Measurements from ENCODE around the gene CTSH.
A peak's percentile ranks its signal among the peaks of the same experiment; 100 is the strongest.
"Not testable (repeated sequence)": the region's sequence is repeated elsewhere in the genome, so short reads cannot be mapped to it uniquely, and the experiment has no call there.

The CTSH gene

GRCh38 chr15:78921940-78922339 is 22.9 kb downstream of the CTSH start:
- no peak for DNase-seq (ENCODE audit: low spot score)

GRCh38 chr15:78921517-78921916 is 23.3 kb downstream of the CTSH start:
- no peak for DNase-seq (ENCODE audit: low spot score)

DNA sequence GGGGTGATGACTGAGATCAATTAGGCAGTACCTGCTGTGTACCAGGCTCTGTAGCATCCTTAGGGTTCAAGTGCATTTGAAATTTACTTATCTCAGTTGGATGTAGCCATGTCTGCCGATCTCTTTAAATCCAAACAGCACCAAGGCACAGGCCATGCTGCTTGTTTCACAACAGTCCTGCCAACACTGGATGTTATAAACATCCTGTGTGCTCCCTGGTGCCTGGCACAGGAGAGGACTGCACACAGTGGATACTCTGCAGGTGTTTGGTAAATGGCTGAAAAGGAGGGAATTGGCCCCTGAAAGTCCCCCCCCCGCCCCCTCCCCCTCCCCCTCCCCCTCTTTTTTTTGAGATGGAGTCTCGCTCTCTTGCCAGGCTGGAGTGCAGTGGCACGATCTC is 27.0 kb downstream of the CTSH start:
- no peak for DNase-seq (ENCODE audit: low spot score)

DNA sequence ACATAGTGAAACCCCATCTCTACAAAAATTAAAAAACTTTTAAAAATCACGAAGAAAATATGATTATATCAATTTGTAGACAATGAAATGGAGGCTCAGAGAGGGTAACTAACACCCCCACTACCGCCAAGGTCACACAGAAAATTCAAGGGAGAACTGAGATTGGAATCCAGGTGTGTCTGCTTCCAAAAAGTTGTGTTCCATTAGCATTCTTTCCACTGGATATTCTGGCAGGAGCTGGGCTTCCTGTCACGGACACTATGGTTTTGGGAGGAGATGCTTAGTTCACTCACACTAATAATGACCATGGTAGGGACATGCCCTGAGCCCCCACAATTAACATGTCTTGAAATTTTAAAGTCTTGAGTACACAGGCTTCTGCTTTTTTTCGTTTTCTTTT is 28.8 kb downstream of the CTSH start:
- DNase-seq (ENCODE audit: low spot score), result no peak

GRCh38 chr15:78915341-78916087 is 29.3 kb downstream of the CTSH start:
- peak; percentile 47 for DNase-seq (ENCODE audit: low spot score)

- no peak for DNase-seq (ENCODE audit: low spot score)
Measured at GRCh38 chr15:78914027-78914764, 30.6 kb downstream of the CTSH start.

DNA sequence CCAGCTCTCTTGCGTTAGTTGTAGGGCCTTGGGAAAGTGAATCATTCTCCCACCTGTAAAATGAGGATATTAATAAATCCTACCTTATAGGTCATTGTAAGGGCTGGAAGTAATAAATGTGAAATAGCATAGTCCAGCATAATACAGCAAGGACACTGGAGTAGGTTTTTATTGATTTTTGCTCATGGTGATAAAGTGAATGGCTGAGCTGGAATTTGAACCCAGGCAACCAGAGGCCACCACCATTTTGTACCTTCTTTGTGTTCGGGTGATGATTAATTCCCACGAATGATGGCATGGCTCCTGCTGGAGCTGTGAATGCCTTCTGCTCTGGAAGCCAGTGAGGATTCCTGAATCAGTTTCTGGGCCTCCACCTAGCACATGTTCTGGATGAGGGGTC is 31.8 kb downstream of the CTSH start:
- no peak for DNase-seq (ENCODE audit: low spot score)

DNA sequence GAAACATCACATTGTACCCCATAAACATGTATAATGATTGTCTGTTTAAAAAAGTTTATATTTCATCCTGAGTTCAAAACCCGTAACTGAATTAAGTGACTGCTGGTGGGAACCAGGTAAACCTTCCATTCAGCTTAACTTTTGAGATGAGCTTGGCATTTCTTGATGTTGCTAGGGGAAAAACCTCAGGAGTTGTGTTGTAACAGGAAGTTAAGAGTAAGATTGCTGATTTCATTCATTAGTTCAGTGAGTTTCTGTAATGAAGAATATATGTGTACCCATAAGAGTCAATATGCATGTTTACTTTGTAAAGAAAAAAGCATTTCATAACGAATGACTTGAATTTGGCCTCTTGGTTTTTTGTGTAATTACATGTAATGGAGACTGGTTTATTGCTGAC is 32.5 kb downstream of the CTSH start:
- no peak for DNase-seq (ENCODE audit: low spot score)

GRCh38 chr15:78910271-78910670 is 34.6 kb downstream of the CTSH start:
- DNase-seq (ENCODE audit: low spot score), result no peak

DNA sequence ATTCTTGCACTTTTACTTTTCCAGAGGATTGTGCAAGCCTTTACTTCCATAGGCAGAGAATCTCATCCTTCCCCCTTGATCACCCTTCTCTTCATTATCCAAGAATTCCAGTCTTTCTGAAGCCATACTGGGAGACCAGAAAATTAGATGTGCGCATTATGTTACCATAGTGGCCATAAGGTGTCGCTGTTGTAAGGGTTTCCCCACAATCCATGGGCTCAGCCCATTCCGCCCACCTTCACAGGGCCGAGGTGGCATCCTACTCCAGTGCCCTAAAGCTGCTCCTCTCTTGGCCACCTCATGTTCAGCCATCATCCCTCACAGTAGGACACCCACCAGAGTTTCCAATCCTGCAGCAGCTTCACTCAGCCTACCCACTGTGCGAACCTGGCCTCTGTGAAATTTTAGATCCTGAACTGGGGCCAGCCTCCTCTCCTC is 35.0 kb downstream of the CTSH start:
- DNase-seq (ENCODE audit: low spot score), result peak; percentile 61

DNA sequence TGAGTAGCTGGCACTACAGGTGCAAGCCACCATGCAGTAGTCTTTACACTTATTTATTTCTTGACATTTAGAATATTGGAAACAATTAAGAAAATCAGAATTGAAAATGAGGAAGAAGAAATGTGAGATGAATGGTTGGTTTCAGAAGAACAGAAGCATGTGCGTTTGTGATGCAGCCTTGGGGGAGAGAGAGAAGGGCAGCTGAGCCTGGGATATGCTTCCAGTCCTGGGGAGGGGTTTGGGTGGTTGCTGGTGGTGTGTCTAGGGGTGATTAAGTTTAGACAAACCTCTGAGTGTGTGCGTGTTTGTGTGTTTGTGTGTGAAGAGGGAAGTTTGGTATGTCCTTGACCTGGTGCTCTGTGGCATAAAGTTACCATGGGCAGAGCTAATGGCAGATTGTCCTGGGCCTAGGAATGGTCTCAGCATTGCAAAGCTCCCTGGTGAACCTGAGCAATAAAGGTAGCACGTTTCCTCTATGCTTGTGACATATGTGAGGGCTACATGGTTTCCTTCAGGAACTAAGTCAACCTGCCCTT is 35.6 kb downstream of the CTSH start:
- DNase-seq (ENCODE audit: low spot score), result no peak

DNA sequence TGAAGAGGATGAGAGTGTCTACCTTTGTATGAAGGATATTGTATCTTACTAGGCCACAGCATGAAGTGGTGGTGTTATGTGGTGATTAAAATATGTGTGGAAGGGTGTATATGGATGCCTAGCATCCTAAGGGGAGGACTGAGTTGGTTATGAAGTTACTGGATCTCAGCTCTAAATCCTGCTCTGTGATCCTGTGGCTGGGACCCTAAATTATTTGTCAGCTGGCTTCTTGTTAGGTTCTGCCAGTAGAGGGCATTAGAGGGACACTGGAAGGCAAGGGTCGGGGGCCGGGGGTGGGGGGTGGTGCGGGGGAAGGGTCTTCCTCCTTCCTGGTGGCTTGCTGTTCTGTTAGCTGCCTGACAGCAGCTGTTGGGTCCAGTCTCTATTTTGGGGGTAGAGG is 37.3 kb downstream of the CTSH start:
- no peak for DNase-seq (ENCODE audit: low spot score)

GRCh38 chr15:78906316-78906620 is 38.6 kb downstream of the CTSH start:
- DNase-seq (ENCODE audit: low spot score), result peak; percentile 72

DNA sequence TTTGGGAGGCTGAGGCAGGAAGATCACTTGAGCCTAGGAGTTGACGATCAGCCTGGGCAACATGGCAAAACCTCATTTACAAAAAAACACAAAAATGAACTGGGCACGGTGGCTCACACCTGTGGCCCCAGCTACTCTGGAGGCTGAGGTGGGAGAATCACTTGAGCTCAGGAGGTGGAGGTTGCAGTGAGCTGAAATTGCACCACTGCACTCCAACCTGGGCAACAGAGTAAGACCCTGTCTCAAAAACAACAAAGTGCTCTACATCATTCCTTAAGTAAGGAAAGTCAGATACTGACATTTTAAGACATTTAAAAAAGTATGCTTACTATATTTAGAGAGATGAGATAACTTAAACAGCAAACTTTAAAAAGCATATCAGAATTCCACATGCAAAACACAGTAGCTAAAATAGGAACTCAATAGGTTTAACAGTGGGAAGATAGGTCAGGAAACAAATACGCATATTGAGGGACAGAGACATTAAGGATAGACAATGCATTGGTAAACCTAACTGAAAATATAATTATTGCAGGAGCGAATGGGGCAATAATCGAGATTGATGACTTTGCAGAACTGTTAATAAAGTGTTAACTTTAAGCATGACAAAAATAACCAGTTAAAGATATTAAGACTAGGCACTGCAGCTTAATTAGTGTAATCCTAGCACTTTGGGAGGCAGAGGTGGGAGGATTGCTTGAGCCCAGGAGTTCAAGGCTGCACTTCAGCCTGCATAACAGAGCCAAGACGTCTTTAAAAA is 40.1 kb downstream of the CTSH start:
- no peak for DNase-seq (ENCODE audit: low spot score)

DNA sequence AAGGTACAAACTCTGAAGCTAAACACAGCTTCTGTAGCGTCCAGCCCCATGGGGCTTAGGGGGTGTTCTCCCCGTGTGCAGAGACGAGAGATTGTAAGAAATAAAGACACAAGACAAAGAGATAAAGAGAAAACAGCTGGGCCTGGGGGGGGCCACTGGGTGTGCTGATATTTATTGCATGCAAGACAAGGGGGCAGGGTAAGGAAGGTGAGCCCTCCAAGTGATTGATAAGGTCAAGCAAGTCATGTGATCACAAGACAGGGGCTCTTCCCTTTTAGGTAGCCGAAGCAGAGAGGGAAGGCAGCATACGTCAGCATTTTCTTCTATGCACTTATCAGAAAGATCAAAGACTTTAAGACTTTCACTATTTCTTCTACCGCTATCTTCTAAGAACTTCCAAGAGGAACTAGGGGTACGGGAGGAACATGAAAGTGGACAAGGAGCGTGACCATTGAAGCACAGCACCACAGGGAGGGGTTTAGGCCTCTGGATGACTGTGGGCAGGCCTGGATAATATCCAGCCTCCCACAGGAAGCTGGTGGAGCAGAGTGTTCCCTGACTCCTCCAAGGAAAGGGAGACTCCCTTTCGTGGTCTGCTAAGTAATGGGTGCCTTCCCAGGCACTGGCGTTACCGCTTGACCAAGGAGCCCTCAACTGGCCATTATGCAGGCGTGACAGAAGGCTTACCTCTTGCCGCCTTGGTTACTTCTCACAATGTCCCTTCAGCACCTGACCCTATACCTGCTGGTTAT is 42.4 kb downstream of the CTSH start:
- not testable (repeated sequence) for DNase-seq (ENCODE audit: low spot score)

DNA sequence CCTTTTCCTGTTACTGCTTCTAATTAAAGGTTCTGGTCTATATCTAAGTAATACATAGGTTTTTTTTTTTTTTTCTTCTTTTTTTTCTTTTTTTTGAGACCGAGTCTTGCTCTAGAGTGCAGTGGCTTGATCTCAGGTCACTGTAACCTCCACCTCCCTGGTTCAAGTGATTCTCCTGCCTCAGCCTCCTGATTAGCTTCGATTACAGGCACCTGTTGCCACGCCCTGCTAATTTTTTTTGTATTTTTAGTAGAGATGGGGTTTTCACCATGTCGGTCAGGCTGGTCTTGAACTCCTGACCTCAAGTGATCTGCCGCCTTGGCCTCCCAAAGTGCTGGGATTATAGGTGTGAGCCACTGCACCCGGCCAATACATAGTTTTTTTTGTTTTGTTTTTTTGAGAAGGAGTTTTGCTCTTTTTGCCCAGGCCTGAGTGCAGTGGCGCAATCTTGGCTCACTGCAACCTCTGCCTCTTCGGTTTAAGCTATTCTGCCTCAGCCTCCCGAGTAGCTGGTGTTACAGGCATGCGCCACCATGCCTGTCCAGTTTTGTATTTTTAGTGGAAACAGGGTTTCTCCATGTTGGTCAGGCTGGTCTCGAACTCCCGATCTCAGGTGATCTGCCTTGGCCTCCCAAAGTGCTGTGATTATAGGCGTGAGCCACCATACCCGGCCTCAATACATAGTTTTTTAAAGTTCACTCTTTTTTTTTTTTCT is 43.9 kb downstream of the CTSH start:
- DNase-seq (ENCODE audit: low spot score), result not testable (repeated sequence)

DNA sequence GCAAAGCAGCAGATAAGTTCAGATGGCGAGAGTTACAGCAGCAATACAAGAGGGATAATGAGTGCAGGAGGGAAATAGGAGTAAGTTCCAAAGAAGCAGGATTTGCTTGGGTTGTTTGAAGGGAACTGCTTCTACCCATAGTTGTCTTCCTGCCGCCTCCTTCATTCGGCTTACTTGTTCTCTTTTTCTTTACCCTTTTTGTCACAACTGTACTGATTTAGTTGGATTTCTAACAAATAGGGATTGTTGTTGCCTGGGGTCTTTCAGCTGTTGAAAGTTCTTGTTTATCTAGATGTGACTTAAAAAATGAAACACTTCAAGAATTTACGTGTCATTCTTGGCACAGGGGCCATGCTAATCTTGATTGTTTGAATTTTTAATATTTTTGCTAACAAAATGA is 46.3 kb downstream of the CTSH start:
- DNase-seq (ENCODE audit: low spot score), result no peak

- DNase-seq (ENCODE audit: low spot score), result no peak
Measured at GRCh38 chr15:78895471-78895870, 49.4 kb downstream of the CTSH start.

DNA sequence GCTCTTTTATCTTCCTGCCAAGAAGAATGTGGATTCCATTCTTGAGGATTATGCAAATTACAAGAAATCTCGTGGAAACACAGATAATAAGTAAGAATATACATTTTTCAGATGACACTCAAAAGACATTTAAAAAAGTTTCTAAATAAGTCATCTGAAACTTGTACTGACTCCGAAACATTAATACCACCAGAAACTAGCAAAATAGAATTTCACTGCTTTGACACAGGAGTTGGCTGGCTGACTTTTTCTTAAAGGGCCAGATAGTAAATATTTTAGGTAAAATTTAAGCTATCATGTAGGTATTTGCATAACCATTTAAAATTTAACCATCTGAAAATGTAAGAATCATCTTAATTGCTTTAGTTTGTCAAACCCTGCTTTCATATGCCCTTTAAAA is 51.3 kb downstream of the CTSH start:
- no peak for DNase-seq (ENCODE audit: low spot score)

GRCh38 chr15:78889000-78889399 is 55.8 kb downstream of the CTSH start:
- DNase-seq (ENCODE audit: low spot score), result no peak

GRCh38 chr15:78881681-78882080 is 63.2 kb downstream of the CTSH start:
- DNase-seq (ENCODE audit: low spot score), result no peak
